Measurements from ENCODE around the gene GGNBP2. TPM values are rescaled to one million over a fixed set of nuclear protein-coding genes. Genes with fewer than 3 reads are reported as not detected.

The GGNBP2 gene
- total RNA-seq, 1 donor from 2014 or later: 29.7 TPM

GRCh38 chr17:36629252-36629847 lies 84.6 kb downstream of the GGNBP2 start:
- DNase-seq (ENCODE audit: low read depth in 2 of 2): peak; percentile 22 to 67

DNA sequence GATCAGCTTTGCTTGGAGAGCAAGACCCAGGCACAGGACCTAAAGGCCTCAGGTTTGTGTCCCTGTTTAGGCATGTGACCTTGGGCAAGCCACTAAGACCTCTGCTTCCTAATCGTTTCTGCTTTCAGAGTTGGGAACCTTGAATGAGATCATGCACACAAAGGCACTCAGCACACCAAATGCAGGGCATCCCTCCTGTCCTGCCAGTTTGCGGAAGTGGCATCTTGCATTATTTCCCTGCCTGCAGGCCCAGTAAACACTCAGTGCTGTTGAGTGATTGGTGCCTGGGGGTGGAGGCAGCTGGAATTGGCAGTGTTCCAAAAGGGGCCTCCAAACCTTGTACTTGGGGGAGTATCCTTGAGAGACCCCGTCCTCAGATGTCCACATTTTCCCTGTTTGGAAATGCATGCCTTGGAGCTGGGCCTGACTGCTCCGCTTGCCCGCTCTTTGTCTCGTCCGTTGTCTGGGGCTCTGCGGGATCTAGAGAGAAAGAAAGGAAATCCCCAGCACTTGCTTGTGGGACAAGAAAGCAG lies 85.3 kb downstream of the GGNBP2 start:
- no peak for DNase-seq (ENCODE audit: low read depth in 2 of 2)

- DNase-seq (ENCODE audit: low read depth in 2 of 2): no peak
Observed at GRCh38 chr17:36631022-36631421, 86.3 kb downstream of the GGNBP2 start.

GRCh38 chr17:36632916-36633771 lies 88.4 kb downstream of the GGNBP2 start:
- DNase-seq (ENCODE audit: low read depth in 2 of 2): no peak

Other genes with a start within 250 kb of the GGNBP2 start
- not detected in 2 replicates for gene TBC1D3G, start 221.0 kb upstream of the GGNBP2 start, total RNA-seq
- not detected in 2 replicates for gene TBC1D3H, start 156.5 kb upstream of the GGNBP2 start, total RNA-seq
- 21.7 and 22.9 TPM in 2 replicates for gene ZNHIT3, start 58.2 kb upstream of the GGNBP2 start, total RNA-seq
- gene MYO19, start 10.1 kb upstream of the GGNBP2 start, total RNA-seq: 30.8 and 31.7 TPM in 2 replicates
- 7.6 and 10.1 TPM in 2 replicates for gene PIGW, start 9.9 kb upstream of the GGNBP2 start, total RNA-seq
- gene DHRS11, start 47.0 kb downstream of the GGNBP2 start, total RNA-seq: 6.9 and 7.7 TPM in 2 replicates
- gene MRM1, start 56.7 kb downstream of the GGNBP2 start, total RNA-seq: 2.4 and 4.0 TPM in 2 replicates

Measured in dermis microvascular lymphatic vessel endothelial cell (primary cell).